Natural killer cell treated with Interleukin-12 subunit alpha and Interleukin-12 subunit beta and Interleukin-15 and Interleukin-18, amount 100 ng/mL, for 72 hours (primary cell): Measurements from ENCODE around the gene ANKRD13C. TPM values are rescaled to one million over a fixed set of nuclear protein-coding genes. Genes with fewer than 3 reads are reported as not detected.

Source experiments
- ATAC-seq, 2 donors: fragments of 150-1000 bp; cut with Tn5 transposase in 1 of 2; sonication (Bioruptor Pico), chemical (Tn5 transposase) in 1 of 2; 2 replicates each; pipeline ENCODE4 v1.10.0; 2021
- DNase-seq: peaks from one replicate; pipeline ENCODE4 v3.0.0; 2022; ENCODE audit warnings: low spot score
- H3K27ac Mint-ChIP-seq, 2 donors: 1 replicate in 1 of 2; 2 replicates in 1 of 2; pipeline ENCODE4 v1.8.0; 2022; ENCODE audit warnings: mixed read lengths in 2 of 2, mild to moderate bottlenecking in 1 of 2, moderate library complexity in 1 of 2
- H3K27me3 Mint-ChIP-seq, 2 donors: 1 replicate in 1 of 2; 2 replicates in 1 of 2; pipeline ENCODE4 v1.8.0; 2022; ENCODE audit warnings: mixed read lengths in 2 of 2
- H3K36me3 Mint-ChIP-seq: one replicate; pipeline ENCODE4 v1.8.0; 2022; ENCODE audit warnings: mixed read lengths
- H3K4me1 Mint-ChIP-seq, 2 donors: 1 replicate in 1 of 2; 2 replicates in 1 of 2; pipeline ENCODE4 v1.8.0; 2022; ENCODE audit warnings: low read depth in 2 of 2, mixed read lengths in 2 of 2, mild to moderate bottlenecking in 1 of 2
- H3K4me3 Mint-ChIP-seq: one replicate; pipeline ENCODE4 v1.8.0; 2022; ENCODE audit warnings: mixed read lengths
- H3K9me3 Mint-ChIP-seq: 2 replicates; pipeline ENCODE4 v1.8.0; 2022; ENCODE audit warnings: mixed read lengths
- total RNA-seq, 2 donors: library from RNA; stranded (reverse); gene quantifications; one replicate each; pipeline ENCODE4 v1.2.3, GENCODE V29; 2022

ANKRD13C gene
- total RNA-seq, 2 donors from 2014 or later: 27.0 to 33.2 TPM

DNA sequence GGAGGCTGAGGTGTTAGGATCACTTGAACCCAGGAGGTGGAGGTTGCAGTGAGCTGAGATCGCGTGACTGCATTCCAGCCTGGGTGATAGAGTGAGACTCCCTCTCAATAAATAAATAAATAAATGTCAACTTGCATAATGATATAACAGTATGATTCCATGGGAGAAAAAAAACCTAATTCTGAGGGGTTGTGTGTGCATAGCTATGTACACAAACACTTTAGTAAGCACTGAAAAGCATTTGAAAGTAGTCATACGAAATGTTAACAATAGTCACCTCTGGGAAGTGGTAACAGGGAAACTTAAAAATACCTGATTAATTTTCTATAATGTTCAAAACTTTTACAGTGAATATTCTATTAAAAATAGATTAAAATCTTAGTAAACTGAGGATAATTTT, 43.2 kb downstream of the ANKRD13C start:
- Mint-ChIP-seq H3K27me3 (no peaks in the 10 kb centered on the region), H3K4me3 (no peak overlapping the region), H3K9me3 (no peaks in the 10 kb centered on the region), H3K27ac (no peak overlapping the region), H3K36me3 (no peaks in the 10 kb centered on the region), H3K4me1 (peaks cover 0 to 4% of the 10 kb centered on the region in 2 donors)
- ATAC-seq (no peak), DNase-seq (no peak)

DNA sequence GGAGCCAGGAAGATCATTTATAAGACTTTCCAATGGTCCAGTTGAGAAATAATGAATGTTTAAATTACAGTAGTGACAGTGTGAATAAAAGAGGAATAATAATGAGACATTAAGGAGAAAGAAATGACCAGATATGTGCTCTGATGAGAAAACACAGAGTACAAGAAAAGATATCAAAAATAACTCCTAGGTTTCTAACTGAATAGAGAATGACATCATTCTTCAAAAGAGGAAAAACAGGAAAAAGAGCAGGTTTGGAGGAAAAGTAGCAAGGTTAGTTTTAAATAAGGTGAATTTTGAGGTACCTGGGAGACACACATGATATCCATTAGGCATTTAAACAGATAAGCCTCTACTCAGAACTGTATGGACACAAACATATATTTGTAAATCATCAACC, 55.0 kb downstream of the ANKRD13C start:
- no peaks in the 10 kb centered on the region for H3K27me3 Mint-ChIP-seq
- DNase-seq (no peak), ATAC-seq (no peak)
- H3K4me3 Mint-ChIP-seq: no peak overlapping the region
- H3K4me1 Mint-ChIP-seq: peaks cover 6 to 9% of the 10 kb centered on the region in 2 donors
- H3K36me3 Mint-ChIP-seq: peaks cover 25% of the 10 kb centered on the region
- peak overlapping the region in 1 of 2 donors; percentile 3 for H3K27ac Mint-ChIP-seq
- H3K9me3 Mint-ChIP-seq: no peaks in the 10 kb centered on the region

DNA sequence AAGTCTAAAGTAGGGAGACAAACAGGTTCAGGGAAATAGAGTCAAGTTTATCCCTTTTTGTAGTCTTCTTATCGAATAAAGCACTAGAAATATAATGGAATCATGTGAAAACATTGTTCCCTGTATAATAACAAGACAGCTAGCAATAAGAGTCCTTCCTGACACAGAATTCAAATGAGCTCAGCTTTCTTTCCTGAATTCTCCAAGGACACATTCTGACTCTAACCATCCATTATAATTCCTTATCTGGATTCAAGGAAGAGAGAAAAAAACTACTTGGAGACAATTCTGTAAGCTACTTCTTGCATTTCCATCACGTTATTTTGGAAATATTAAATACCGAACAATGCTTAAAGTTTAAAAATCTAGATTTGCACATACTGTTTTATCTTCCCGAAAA, 58.8 kb downstream of the ANKRD13C start:
- Mint-ChIP-seq H3K4me3 (no peak overlapping the region), H3K4me1 (peaks cover 6% of the 10 kb centered on the region in 2 donors), H3K36me3 (peaks cover 23% of the 10 kb centered on the region), H3K9me3 (no peaks in the 10 kb centered on the region), H3K27ac (no peak overlapping the region), H3K27me3 (no peaks in the 10 kb centered on the region)
- no peak for DNase-seq
- no peak for ATAC-seq

DNA sequence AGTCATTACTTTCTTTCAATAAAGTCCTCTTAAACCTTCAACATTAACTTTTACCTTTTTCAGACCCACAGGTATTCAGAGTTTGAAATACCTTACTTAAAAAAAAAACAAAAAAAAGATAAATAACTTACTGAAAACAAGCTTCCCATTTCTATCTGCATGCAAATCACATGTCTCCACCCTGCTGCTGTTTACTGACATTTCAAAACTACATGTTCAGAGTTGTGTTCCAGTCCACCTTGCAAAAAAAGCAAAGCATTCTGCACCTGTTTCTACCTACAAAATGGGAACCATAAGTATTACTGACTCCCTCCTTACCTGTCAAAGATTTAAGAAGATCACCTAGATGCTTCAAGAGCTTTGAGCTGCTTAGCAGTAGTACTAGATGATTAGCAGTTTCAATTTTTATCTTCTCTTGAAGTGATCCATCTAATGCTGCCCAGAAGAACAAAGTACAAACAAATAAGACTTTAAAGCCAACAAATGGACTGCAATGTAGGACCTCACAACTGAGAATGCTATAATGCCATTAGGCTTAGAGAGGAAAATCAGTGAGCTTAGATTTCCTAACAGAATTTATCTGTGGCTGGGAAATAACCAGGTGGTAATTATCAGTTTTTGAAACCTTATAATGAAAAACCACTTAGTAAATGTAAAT, 61.2 kb downstream of the ANKRD13C start:
- no peak overlapping the region for H3K27ac Mint-ChIP-seq
- H3K9me3 Mint-ChIP-seq: no peaks in the 10 kb centered on the region
- H3K27me3 Mint-ChIP-seq: no peaks in the 10 kb centered on the region
- no peak for DNase-seq
- ATAC-seq: no peak
- no peaks in the 10 kb centered on the region for H3K4me1 Mint-ChIP-seq
- no peak overlapping the region for H3K4me3 Mint-ChIP-seq
- peaks cover 8% of the 10 kb centered on the region for H3K36me3 Mint-ChIP-seq

DNA sequence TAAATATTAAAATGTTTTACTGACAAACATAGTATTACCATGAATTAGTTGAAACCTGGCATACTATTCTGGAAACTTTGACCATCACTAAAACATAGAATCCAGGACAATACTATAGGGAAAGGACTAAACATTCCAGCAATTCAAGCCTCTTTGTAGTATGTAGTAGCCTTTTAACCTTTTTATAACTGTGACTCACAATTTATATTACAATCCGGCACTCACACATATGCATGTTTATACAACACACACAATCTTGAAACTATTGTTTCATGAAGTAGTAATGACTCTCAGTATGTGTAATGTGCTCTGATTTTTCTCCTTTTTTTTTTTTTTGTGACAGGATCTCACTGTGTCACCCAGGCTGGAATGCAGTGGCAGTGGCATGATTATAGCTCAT, 64.3 kb downstream of the ANKRD13C start:
- Mint-ChIP-seq H3K27me3 (no peaks in the 10 kb centered on the region), H3K4me3 (no peak overlapping the region), H3K9me3 (no peaks in the 10 kb centered on the region), H3K4me1 (no peaks in the 10 kb centered on the region), H3K27ac (no peak overlapping the region), H3K36me3 (peaks cover 4% of the 10 kb centered on the region)
- ATAC-seq (no peak), DNase-seq (no peak)

DNA sequence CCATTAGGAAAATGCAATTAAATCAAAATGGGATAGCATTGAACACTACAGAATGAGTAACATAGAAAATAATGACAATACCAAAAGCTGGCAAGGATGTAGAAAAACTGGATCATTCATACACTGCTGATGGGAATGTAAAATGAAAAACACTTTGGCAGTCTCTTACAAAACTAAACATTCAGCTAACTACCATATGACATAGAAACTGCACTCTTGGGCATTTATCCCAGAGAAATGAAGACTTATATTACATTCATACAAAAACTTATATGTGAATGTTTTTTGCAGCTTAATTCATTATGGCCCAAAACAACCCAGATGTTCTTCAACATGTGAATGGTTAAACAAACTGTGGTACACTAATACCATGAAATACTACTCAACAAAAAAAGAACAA, 66.4 kb downstream of the ANKRD13C start:
- Mint-ChIP-seq H3K4me3 (no peak overlapping the region), H3K27me3 (no peaks in the 10 kb centered on the region), H3K27ac (no peak overlapping the region), H3K36me3 (no peaks in the 10 kb centered on the region), H3K4me1 (no peaks in the 10 kb centered on the region), H3K9me3 (no peaks in the 10 kb centered on the region)
- no peak for ATAC-seq
- DNase-seq: no peak

DNA sequence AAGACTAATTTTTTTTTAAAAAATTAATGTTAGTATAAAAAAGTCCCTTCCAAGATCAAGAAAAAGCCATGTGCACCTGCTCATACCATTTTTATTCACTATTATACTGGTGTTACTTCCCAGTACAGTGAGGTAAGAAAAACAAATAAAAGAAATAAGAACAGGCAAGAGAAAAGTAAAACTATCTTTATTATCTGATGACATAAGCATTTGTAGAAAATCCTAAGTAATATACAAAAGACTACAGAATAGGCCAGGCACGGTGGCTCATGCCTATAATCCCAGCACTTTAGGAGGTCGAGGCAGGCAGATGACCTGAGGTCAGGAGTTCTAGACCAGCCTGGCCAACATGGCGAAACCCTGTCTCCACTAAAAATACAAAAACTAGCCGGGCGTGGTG, 68.1 kb downstream of the ANKRD13C start:
- Mint-ChIP-seq H3K9me3 (no peaks in the 10 kb centered on the region), H3K27ac (no peak overlapping the region), H3K27me3 (no peaks in the 10 kb centered on the region), H3K36me3 (no peaks in the 10 kb centered on the region), H3K4me1 (no peaks in the 10 kb centered on the region), H3K4me3 (no peak overlapping the region)
- no peak for DNase-seq
- no peak for ATAC-seq

DNA sequence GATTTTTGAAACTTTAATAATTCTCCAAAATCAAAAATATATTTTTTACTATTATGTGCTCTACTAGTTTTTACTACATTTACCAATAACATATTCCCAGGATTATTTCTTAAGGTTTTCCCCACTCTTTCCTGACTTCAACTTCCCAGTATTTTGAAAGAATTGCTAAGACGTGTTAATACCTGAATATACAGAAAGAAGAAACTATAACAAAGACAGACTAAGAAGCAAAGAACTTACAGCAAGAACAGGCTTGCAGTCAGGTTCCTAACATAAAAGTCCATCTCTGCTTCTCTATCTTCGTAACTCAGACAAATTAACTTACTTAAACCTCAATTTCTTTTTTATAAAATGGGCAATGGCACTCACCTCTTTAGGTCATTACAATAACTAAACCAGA, 70.2 kb downstream of the ANKRD13C start:
- H3K4me3 Mint-ChIP-seq: no peak overlapping the region
- no peaks in the 10 kb centered on the region for H3K27me3 Mint-ChIP-seq
- peaks cover 0 to 5% of the 10 kb centered on the region in 2 donors for H3K4me1 Mint-ChIP-seq
- ATAC-seq: no peak
- peaks cover 5% of the 10 kb centered on the region for H3K36me3 Mint-ChIP-seq
- no peak overlapping the region for H3K27ac Mint-ChIP-seq
- no peaks in the 10 kb centered on the region for H3K9me3 Mint-ChIP-seq
- DNase-seq: no peak

DNA sequence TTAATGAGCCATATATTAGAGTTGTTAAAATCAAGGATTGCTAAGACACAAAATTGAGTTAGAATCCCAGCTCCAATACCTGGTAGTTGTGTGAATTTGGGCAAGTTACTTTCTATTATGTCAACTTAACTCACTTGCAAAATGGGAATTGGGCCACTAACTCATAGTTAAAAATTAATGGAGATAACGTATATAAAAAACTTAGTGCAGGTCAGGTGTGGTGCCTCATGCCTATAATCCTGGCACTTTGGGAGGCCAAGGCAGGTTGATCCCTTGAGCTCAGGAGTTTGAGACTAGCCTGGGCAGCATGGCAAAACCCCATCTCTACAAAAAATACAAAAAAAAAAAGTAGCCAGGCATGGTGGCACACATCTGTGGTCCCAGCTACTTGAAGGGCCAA, 75.8 kb downstream of the ANKRD13C start:
- peaks cover 5% of the 10 kb centered on the region for H3K36me3 Mint-ChIP-seq
- no peak for ATAC-seq
- H3K9me3 Mint-ChIP-seq: no peaks in the 10 kb centered on the region

DNA sequence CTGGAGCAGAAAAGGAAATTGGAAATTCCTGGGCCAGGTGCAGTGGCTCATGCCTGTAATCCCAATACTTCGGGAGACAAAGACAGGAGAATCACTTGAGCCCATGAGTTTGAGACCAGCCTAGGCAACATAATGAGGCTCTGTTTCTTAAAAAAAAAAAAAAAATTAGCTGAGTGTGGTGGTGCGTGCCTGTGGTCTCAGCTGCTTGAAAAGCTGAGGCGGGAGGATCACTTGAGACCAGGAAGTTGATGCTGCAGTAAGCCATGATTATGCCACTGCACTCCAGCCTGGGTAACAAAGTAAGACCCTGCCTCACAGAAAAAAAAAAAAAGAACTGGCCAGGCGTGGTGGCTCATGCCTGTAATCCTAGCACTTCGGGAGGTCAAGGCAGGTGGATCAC, 76.6 kb downstream of the ANKRD13C start:
- Mint-ChIP-seq H3K27me3 (no peaks in the 10 kb centered on the region), H3K9me3 (no peaks in the 10 kb centered on the region), H3K4me1 (peaks cover 0 to 5% of the 10 kb centered on the region in 2 donors), H3K36me3 (peaks cover 5% of the 10 kb centered on the region), H3K4me3 (no peak overlapping the region), H3K27ac (peak overlapping the region in 1 of 2 donors; percentile 19)
- DNase-seq (no peak), ATAC-seq (no peak)

More for the DNA sequence above, 75.8 kb downstream of the ANKRD13C start:
- Mint-ChIP-seq H3K4me1 (peaks cover 0 to 5% of the 10 kb centered on the region in 2 donors), H3K27ac (no peak overlapping the region), H3K4me3 (no peak overlapping the region), H3K27me3 (no peaks in the 10 kb centered on the region)
- DNase-seq: no peak

DNA sequence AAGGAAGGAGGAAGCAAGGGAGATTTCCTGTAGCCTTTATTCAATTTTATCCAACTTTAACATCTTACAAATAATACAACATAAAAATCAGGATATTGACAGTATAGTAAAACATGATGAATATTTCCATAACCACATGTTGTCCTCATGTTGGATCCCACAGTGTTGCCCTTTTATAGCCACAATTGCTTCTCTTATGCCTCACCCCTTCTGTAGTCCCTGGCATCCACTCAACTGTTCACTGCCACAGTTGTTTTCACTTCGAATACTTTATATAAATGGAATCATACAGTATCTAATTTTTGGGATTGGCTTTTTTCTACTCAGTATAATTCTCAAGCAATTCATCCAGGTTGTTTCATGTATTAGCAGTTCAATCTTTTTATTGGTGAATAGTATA, 88.6 kb downstream of the ANKRD13C start:
- no peaks in the 10 kb centered on the region for H3K27me3 Mint-ChIP-seq
- no peak overlapping the region for H3K4me3 Mint-ChIP-seq
- no peak for DNase-seq
- H3K9me3 Mint-ChIP-seq: no peaks in the 10 kb centered on the region
- ATAC-seq: no peak
- peaks cover 27% of the 10 kb centered on the region for H3K36me3 Mint-ChIP-seq
- peaks cover 3 to 8% of the 10 kb centered on the region in 2 donors for H3K4me1 Mint-ChIP-seq
- no peak overlapping the region for H3K27ac Mint-ChIP-seq

DNA sequence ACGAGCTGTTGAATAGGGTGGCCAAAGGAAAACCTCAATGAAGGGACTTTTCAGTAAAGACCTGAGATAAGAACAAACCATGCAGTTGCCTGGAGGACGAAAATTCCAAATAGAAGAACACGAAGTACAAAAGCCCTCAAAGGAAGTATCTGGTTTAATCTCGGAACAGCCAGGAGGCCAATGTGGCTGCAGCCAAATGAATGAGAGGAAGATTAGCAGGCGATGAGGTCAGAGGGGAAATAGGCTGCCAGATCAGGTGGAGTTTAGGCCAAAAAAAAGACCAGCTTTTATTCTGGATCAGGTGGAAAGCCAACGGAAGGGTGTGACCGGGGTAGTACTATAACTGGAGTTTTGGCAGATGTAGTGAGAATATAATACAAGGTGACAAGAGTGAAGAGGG, 89.7 kb downstream of the ANKRD13C start:
- Mint-ChIP-seq H3K27me3 (no peaks in the 10 kb centered on the region), H3K4me1 (peaks cover 3 to 8% of the 10 kb centered on the region in 2 donors), H3K36me3 (peaks cover 31% of the 10 kb centered on the region), H3K4me3 (no peak overlapping the region), H3K9me3 (no peaks in the 10 kb centered on the region), H3K27ac (no peak overlapping the region)
- no peak for ATAC-seq
- DNase-seq: no peak

DNA sequence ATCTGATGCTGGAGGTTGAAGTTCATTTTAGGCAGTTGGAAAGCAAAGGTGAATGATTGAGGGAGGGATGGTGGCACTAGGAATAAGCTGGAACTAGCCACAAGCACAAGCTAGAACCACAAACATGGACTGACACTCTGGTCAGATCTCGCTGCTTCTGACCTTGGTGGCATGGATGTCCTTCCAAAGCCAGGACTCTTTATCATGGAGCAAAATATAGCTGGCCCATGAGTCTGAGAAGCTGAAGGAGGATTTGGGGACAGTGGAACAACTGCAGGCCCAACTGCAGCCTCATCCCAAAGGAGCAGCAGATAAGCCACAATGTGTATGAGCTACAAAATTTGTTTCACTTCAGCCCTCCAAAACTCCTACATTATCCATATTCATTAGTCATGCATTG, 97.9 kb downstream of the ANKRD13C start:
- no peaks in the 10 kb centered on the region for H3K9me3 Mint-ChIP-seq
- DNase-seq: no peak
- no peak for ATAC-seq
- H3K27ac Mint-ChIP-seq: no peak overlapping the region
- H3K36me3 Mint-ChIP-seq: peaks cover 4% of the 10 kb centered on the region
- no peaks in the 10 kb centered on the region for H3K27me3 Mint-ChIP-seq
- no peak overlapping the region for H3K4me3 Mint-ChIP-seq
- H3K4me1 Mint-ChIP-seq: peaks cover 0 to 2% of the 10 kb centered on the region in 2 donors

DNA sequence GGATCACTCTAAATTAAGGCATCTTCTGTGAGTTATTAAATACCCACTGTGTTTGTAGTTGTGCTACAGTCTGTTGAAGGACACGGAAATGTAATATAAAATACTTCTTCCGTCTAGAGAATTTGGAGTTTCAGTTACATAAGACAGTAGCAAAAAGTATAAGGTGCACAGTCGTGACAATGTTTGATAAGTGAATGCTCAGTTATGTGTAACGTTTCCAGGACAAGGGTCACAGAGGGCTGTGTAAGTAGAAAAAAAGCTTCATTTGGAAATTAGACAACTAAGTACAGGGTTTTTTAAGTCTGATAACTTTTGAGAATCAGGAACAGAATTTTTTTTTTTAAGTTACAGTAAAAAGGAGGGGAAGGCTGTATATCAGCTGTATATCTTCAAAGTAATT, 105.8 kb downstream of the ANKRD13C start:
- Mint-ChIP-seq H3K27me3 (no peaks in the 10 kb centered on the region), H3K4me1 (peaks cover 16 to 26% of the 10 kb centered on the region in 2 donors), H3K27ac (peak overlapping the region; percentile 51 to 92), H3K4me3 (no peak overlapping the region), H3K9me3 (no peaks in the 10 kb centered on the region), H3K36me3 (peaks cover 47% of the 10 kb centered on the region)
- DNase-seq (no peak), ATAC-seq (no peak)

DNA sequence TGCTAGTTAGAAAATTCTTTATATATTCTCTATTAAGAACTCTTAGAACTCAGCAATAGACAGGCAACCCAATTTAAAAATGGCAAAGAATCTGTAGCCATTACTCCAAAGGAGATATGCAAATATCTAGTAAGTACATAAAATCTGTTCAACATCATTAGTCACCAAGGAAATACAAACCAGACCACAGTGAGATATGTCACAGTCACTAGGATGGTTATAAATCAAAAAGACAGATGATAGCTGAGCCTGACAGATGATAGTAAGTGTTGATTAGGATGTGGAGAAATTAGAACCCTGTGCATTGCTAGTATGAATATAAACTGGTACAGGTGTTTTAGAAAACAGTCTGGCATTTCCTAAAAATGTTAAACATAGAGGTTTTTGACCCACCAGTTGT, 106.8 kb downstream of the ANKRD13C start:
- no peaks in the 10 kb centered on the region for H3K27me3 Mint-ChIP-seq
- H3K36me3 Mint-ChIP-seq: peaks cover 50% of the 10 kb centered on the region
- ATAC-seq (peak; percentile 60 to 80), DNase-seq (no peak)
- H3K27ac Mint-ChIP-seq: peak overlapping the region; percentile 51 to 92
- H3K9me3 Mint-ChIP-seq: no peaks in the 10 kb centered on the region
- H3K4me3 Mint-ChIP-seq: no peak overlapping the region
- H3K4me1 Mint-ChIP-seq: peaks cover 14 to 29% of the 10 kb centered on the region in 2 donors
